Endothelial cell of umbilical vein (primary cell): ENCODE results near the gene ATP1A3. TPM values are rescaled to one million over a fixed set of nuclear protein-coding genes. Genes with fewer than 3 reads are reported as not detected.
A peak's percentile ranks its signal among the peaks of the same experiment; 100 is the strongest.

Experiments
- BruUV-seq: library from RNA; stranded (reverse); fragments of 400-500 nt; replicated peaks from 2 replicates; lab custom pipeline; 2021; lab: Mats Ljungman, UMichigan
- CTCF ChIA-PET: fragments of 300-600, 350-600 bp; sonication (Branson Sonifier 250); formaldehyde crosslinking; loops from one replicate; lab custom pipeline; 2021; ENCODE audit warnings: antibody characterized with exemption, inconsistent platforms; lab: Charles Lee
- POLR2A ChIA-PET: fragments of 300-600, 350-600 bp; sonication (Branson Sonifier 250); formaldehyde crosslinking; loops from one replicate; lab custom pipeline; 2021; ENCODE audit warnings: antibody characterized with exemption, inconsistent platforms; lab: Charles Lee
- DNase-seq: peaks from one replicate; pipeline ENCODE4 v3.0.0-alpha.2; 2011; ENCODE audit warnings: low read depth, low spot score
- FAIRE-seq: peaks from 2 replicates; lab custom pipeline; 2011; peaks lifted over from hg19 to GRCh38; lab: Jason Lieb, UNC
- H2AFZ ChIP-seq: 2 replicates; pipeline ENCODE4 v1.6.0; 2012; ENCODE audit warnings: low read depth, low read length, control low read depth, inconsistent platforms
- H3K27ac ChIP-seq: 2 replicates; pipeline ENCODE4 v1.5.1; 2011; ENCODE audit warnings: low read depth, mild to moderate bottlenecking, control low read depth, low read length, moderate library complexity; ENCODE audit not compliant: insufficient read depth
- H3K27me3 ChIP-seq, 2 experiments: 2 replicates each; pipeline versions ENCODE4 v1.6.0 to v1.6.1; 2011; ENCODE audit warnings: low read length in 2 of 2, mixed read lengths in 1 of 2; ENCODE audit not compliant: control insufficient read depth in 2 of 2, insufficient read depth in 2 of 2
- H3K36me3 ChIP-seq, 2 experiments: 2 replicates in 1 of 2; 3 replicates in 1 of 2; pipeline ENCODE4 v1.5.1; 2011; ENCODE audit warnings: low read length in 2 of 2, mild to moderate bottlenecking in 1 of 2, moderate library complexity in 1 of 2; ENCODE audit not compliant: control insufficient read depth in 2 of 2, insufficient read depth in 2 of 2; ENCODE audit errors: extremely low read depth in 1 of 2
- H3K4me1 ChIP-seq: 3 replicates; pipeline ENCODE4 v1.5.1; 2011; ENCODE audit warnings: mild to moderate bottlenecking, low read length; ENCODE audit not compliant: control insufficient read depth, insufficient read depth; ENCODE audit errors: extremely low read depth
- H3K4me2 ChIP-seq: 2 replicates; pipeline ENCODE4 v1.6.1; 2011; ENCODE audit warnings: low read length, control low read depth, mixed read lengths; ENCODE audit not compliant: insufficient read depth
- H3K4me3 ChIP-seq, 3 experiments: fragments of 200-600 bp in 1 of 3; sonication (generic), shearing (Covaris generic) in 1 of 3; replicated peaks in 1 of 3; 2 replicates each; pipeline ENCODE4 v1.5.1; 2011 to 2016; ENCODE audit warnings: control low read depth in 3 of 3, low read length in 3 of 3, mild to moderate bottlenecking in 2 of 3, inconsistent platforms in 1 of 3, low read depth in 1 of 3, moderate library complexity in 1 of 3; ENCODE audit not compliant: insufficient read depth in 1 of 3
- H3K79me2 ChIP-seq: 2 replicates; pipeline ENCODE4 v1.6.0; 2012; ENCODE audit warnings: low read length, inconsistent platforms; ENCODE audit not compliant: control insufficient read depth, insufficient read depth
- H3K9ac ChIP-seq: replicated peaks from 2 replicates; pipeline ENCODE3; 2011; ENCODE audit warnings: low read length, control low read depth; ENCODE audit not compliant: insufficient read depth; ENCODE audit errors: extremely low read depth
- H3K9me1 ChIP-seq: replicated peaks from 3 replicates; pipeline ENCODE4 v1.6.0; 2011; ENCODE audit warnings: mild to moderate bottlenecking, low read length; ENCODE audit not compliant: control insufficient read depth, insufficient read depth; ENCODE audit errors: extremely low read depth
- H3K9me3 ChIP-seq: replicated peaks from 2 replicates; pipeline ENCODE4 v1.5.1; 2012; ENCODE audit warnings: low read length, inconsistent platforms; ENCODE audit not compliant: control insufficient read depth, insufficient read depth
- H4K20me1 ChIP-seq: replicated peaks from 2 replicates; pipeline ENCODE3; 2011; ENCODE audit warnings: mild to moderate bottlenecking, low read length; ENCODE audit not compliant: control insufficient read depth, insufficient read depth; ENCODE audit errors: extremely low read depth
- EZH2 ChIP-seq: IDR thresholded peaks from 2 replicates; pipeline ENCODE4 v1.6.1; 2012; ENCODE audit warnings: borderline replicate concordance, low read depth, mild to moderate bottlenecking, moderate library complexity, low read length, inconsistent platforms; ENCODE audit not compliant: severe bottlenecking
- FOS ChIP-seq: IDR thresholded peaks from 2 replicates; pipeline ENCODE4 v1.6.1; 2011; ENCODE audit warnings: mild to moderate bottlenecking, low read length, moderate library complexity, borderline replicate concordance; ENCODE audit not compliant: insufficient read depth
- GATA2 ChIP-seq: IDR thresholded peaks from 2 replicates; pipeline ENCODE4 v1.7.0; 2011; ENCODE audit warnings: low read depth, mild to moderate bottlenecking, moderate library complexity, mixed read lengths, low read length; ENCODE audit not compliant: insufficient read length, insufficient read depth
- JUN ChIP-seq: IDR thresholded peaks from 2 replicates; pipeline ENCODE4 v1.6.1; 2011; ENCODE audit warnings: borderline replicate concordance, low read depth; ENCODE audit not compliant: insufficient read length, insufficient read depth
- MYC ChIP-seq: IDR thresholded peaks from one replicate; pipeline ENCODE4 v1.6.1; 2011; ENCODE audit warnings: mild to moderate bottlenecking, low read depth, low read length
- POLR2A ChIP-seq: IDR thresholded peaks from 2 replicates; pipeline ENCODE4 v1.6.1; 2012; ENCODE audit warnings: low read depth, mild to moderate bottlenecking, control low read depth, low read length
- POLR2AphosphoS5 ChIP-seq: IDR thresholded peaks from 2 replicates; pipeline ENCODE4 v1.6.1; 2012; ENCODE audit warnings: low read depth, mild to moderate bottlenecking, control low read depth, low read length, moderate library complexity; ENCODE audit not compliant: insufficient read depth
- dilution Hi-C: fragments of 300-500 bp; cut with MboI; formaldehyde crosslinking; loops from one replicate; pipeline ENCODE4 v1.15.0; 2019; ENCODE audit warnings: low sequenced_read_pairs; ENCODE audit not compliant: extremely low pct_ligation_motif_present
- intact Hi-C: fragments of 100-400 bp; cut with micrococcal nuclease; formaldehyde crosslinking; loops from one replicate; pipeline ENCODE4 v1.10.0; 2022
- polyA plus RNA-seq, 4 experiments: library from polyadenylated mRNA; depleted of rRNA in 3 of 4; stranded (reverse) in 3 of 4; unstranded in 1 of 4; fragments of >200 nt; gene quantifications; 2 replicates each; pipeline versions ENCODE4 v1.2.1 to v1.2.3, GENCODE V29; 2011 to 2012; ENCODE audit warnings: missing spikeins in 1 of 4
- total RNA-seq: library from RNA; stranded (reverse); gene quantifications from 2 replicates; pipeline ENCODE4 v1.2.3, GENCODE V29; 2021
- TF ChIP-seq, protein P1 (sequence below), 2 donors: IDR thresholded peaks; 1 replicate in 1 of 2; 2 replicates in 1 of 2; pipeline ENCODE4 v1.5.1; 2011; ENCODE audit warnings: low read length in 2 of 2, mild to moderate bottlenecking in 2 of 2, moderate library complexity in 2 of 2, control low read depth in 1 of 2, inconsistent platforms in 1 of 2, low read depth in 1 of 2; ENCODE audit not compliant: insufficient read depth in 1 of 2; ENCODE audit errors: extremely low read depth in 1 of 2
- TF ChIP-seq, protein P2 (sequence below): IDR thresholded peaks from 2 replicates; pipeline ENCODE4 v1.6.1; 2011; ENCODE audit not compliant: insufficient read depth, insufficient read length

The ATP1A3 gene
- total and polyA plus RNA-seq, 2 donors (not counting 3 experiments of a cell fraction or from before 2014, with no cell fraction given) = 0.40 TPM; not detected in 1

DNA sequence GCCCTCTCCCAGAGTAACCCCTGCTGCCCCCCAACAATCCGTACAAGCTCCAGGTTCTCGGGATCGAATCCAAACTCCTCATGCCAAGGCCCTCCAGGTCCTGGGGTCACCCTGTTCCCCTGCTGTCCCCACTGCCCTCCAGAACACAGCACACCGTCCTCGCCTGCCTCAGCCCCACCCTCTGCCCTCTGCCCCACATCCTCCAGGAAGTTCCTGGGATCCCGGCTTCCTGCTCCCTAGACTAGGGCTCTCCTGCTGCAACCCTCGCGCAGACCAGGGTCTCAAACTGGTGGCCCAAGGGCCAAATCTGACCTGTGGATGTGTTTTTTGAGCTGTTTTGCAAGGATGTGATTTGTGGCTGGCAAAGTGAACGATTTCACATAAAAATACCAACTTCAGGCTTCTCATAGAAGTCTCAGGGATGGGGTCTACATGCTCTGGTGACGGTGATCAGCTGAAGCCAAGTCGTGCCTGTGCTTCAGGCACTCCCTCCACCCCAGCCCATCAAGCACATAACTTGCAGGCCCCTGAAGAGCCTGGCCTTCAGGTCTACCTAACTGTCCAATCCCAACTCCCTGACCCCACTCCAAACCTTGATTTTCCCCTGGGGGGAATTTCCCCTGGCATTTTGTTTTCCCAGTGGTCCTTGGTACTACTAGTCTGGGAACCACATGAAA is 36.7 kb downstream of the ATP1A3 start:
- DNase-seq (no peak), FAIRE-seq (peak; percentile 8)
- no peak for TF ChIP-seq MYC
- TF ChIP-seq EZH2 = no peak
- TF ChIP-seq, protein P1, sequence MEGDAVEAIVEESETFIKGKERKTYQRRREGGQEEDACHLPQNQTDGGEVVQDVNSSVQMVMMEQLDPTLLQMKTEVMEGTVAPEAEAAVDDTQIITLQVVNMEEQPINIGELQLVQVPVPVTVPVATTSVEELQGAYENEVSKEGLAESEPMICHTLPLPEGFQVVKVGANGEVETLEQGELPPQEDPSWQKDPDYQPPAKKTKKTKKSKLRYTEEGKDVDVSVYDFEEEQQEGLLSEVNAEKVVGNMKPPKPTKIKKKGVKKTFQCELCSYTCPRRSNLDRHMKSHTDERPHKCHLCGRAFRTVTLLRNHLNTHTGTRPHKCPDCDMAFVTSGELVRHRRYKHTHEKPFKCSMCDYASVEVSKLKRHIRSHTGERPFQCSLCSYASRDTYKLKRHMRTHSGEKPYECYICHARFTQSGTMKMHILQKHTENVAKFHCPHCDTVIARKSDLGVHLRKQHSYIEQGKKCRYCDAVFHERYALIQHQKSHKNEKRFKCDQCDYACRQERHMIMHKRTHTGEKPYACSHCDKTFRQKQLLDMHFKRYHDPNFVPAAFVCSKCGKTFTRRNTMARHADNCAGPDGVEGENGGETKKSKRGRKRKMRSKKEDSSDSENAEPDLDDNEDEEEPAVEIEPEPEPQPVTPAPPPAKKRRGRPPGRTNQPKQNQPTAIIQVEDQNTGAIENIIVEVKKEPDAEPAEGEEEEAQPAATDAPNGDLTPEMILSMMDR (IDR thresholded peaks at IDR 0.05; ENCODE audit: extremely low read depth in 1 of 2, insufficient read depth in 1 of 2, low read depth in 1 of 2, low read length in 2 of 2) = no peak
- TF ChIP-seq POLR2AphosphoS5 = no peak
- no peak for TF ChIP-seq GATA2
- no peak for TF ChIP-seq FOS
- no peak for TF ChIP-seq JUN
- TF ChIP-seq, protein P2, sequence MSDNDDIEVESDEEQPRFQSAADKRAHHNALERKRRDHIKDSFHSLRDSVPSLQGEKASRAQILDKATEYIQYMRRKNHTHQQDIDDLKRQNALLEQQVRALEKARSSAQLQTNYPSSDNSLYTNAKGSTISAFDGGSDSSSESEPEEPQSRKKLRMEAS = no peak
- no peak for TF ChIP-seq POLR2A
- no peak overlapping the region for H3K27ac ChIP-seq
- dilution Hi-C loops (no loop called here), intact Hi-C loops (no loop called here)
- H3K9ac ChIP-seq = no peak overlapping the region
- no TSS peak for BruUV-seq
- no peak overlapping the region for H2AFZ ChIP-seq
- POLR2A ChIA-PET = interaction anchor here (0.5 kb wide), 1 partner anchor 72 kb away, joined by 7 read pairs; no protein-coding TSS in a partner anchor
- H3K4me3 ChIP-seq = no peak overlapping the region
- peak overlapping the region; percentile 30 for H3K4me2 ChIP-seq
- H3K4me1 ChIP-seq = peaks cover 12% of the 10 kb centered on the region
- H3K36me3 ChIP-seq = peaks cover 3 to 4% of the 10 kb centered on the region in 2 experiments
- CTCF ChIA-PET = interaction anchor here (1.0 to 2.7 kb wide), 6 partner anchors 8 to 165 kb away, joined by 3 to 15 read pairs (median 6); no protein-coding TSS in a partner anchor
- H3K27me3 ChIP-seq = no peaks in the 10 kb centered on the region
- H4K20me1 ChIP-seq = no peaks in the 10 kb centered on the region
- H3K9me1 ChIP-seq = no peaks in the 10 kb centered on the region
- no peaks in the 10 kb centered on the region for H3K79me2 ChIP-seq
- H3K9me3 ChIP-seq = no peaks in the 10 kb centered on the region
